Endothelial cell of hepatic sinusoid (primary cell): ENCODE results near the gene UGT1A8.
"Not testable (repeated sequence)": the region's sequence is repeated elsewhere in the genome, so short reads cannot be mapped to it uniquely, and the experiment has no call there.

Source experiments
- in situ Hi-C: cut with HindIII; loops from 2 replicates; pipeline ENCODE4 v1.10.0; 2017; ENCODE audit warnings: low sequenced_read_pairs

The UGT1A8 gene

GRCh38 chr2:233617476-233617875 is at the start of gene UGT1A8:
TSS of gene UGT1A8 (plus strand) at chr2:233617633. CDS start at chr2:233617708, 75 bp downstream.
- in situ Hi-C loops: not testable (repeated sequence)

- in situ Hi-C loops: no loop called here
Observed at GRCh38 chr2:233571001-233571400, 46.4 kb upstream of the UGT1A8 start.

GRCh38 chr2:233571462-233571861 is 46.0 kb upstream of the UGT1A8 start:
- in situ Hi-C loops: no loop called here

- in situ Hi-C loops: no loop called here
Observed at GRCh38 chr2:233572468-233572867, 45.0 kb upstream of the UGT1A8 start.

- in situ Hi-C loops: not testable (repeated sequence)
Observed at GRCh38 chr2:233577341-233577740, 40.1 kb upstream of the UGT1A8 start.

- in situ Hi-C loops: not testable (repeated sequence)
Observed at GRCh38 chr2:233583217-233583965, 34.0 kb upstream of the UGT1A8 start.

GRCh38 chr2:233584210-233584609 is 33.2 kb upstream of the UGT1A8 start:
- in situ Hi-C loops: no loop called here

GRCh38 chr2:233588400-233588799 is 29.0 kb upstream of the UGT1A8 start:
- in situ Hi-C loops: no loop called here

- in situ Hi-C loops: not testable (repeated sequence)
Observed at GRCh38 chr2:233592706-233593105, 24.7 kb upstream of the UGT1A8 start.

- in situ Hi-C loops: no loop called here
Observed at GRCh38 chr2:233593201-233593600, 24.2 kb upstream of the UGT1A8 start.

GRCh38 chr2:233597522-233597921 is 19.9 kb upstream of the UGT1A8 start:
- in situ Hi-C loops: no loop called here

GRCh38 chr2:233598952-233599351 is 18.5 kb upstream of the UGT1A8 start:
- in situ Hi-C loops: no loop called here

GRCh38 chr2:233600386-233600785 is 17.0 kb upstream of the UGT1A8 start:
- in situ Hi-C loops: no loop called here

GRCh38 chr2:233602076-233602475 is 15.4 kb upstream of the UGT1A8 start:
- in situ Hi-C loops: no loop called here

- in situ Hi-C loops: no loop called here
Observed at GRCh38 chr2:233603520-233603919, 13.9 kb upstream of the UGT1A8 start.

- in situ Hi-C loops: no loop called here
Observed at GRCh38 chr2:233604826-233605225, 12.6 kb upstream of the UGT1A8 start.

- in situ Hi-C loops: no loop called here
Observed at GRCh38 chr2:233605680-233606079, 11.8 kb upstream of the UGT1A8 start.

GRCh38 chr2:233611284-233611683 is 6.1 kb upstream of the UGT1A8 start:
- in situ Hi-C loops: no loop called here

- in situ Hi-C loops: no loop called here
Observed at GRCh38 chr2:233620204-233620603, 2.8 kb downstream of the UGT1A8 start.

GRCh38 chr2:233621863-233622262 is 4.4 kb downstream of the UGT1A8 start:
- in situ Hi-C loops: not testable (repeated sequence)

GRCh38 chr2:233627331-233628025 is 10.0 kb downstream of the UGT1A8 start:
- in situ Hi-C loops: no loop called here

GRCh38 chr2:233636306-233636705 is 18.9 kb downstream of the UGT1A8 start, which contains the start of gene UGT1A10:
TSS of gene UGT1A10 (plus strand) at chr2:233636448. CDS start at chr2:233636523, 75 bp downstream.
- in situ Hi-C loops: not testable (repeated sequence)
